Activated CD4-positive, alpha-beta T cell treated with anti-CD3 and anti-CD28 coated beads, Interleukin-2, amount 10 ng/mL, durations not matched to agents 24 days and 14 days (primary cell): Measurements from ENCODE around the gene ALG1. TPM values are rescaled to one million over a fixed set of nuclear protein-coding genes. Genes with fewer than 3 reads are reported as not detected.
"Not testable (repeated sequence)": the region's sequence is repeated elsewhere in the genome, so short reads cannot be mapped to it uniquely, and the experiment has no call there.

Experiments used
- DNase-seq: peaks from one replicate; pipeline ENCODE4 v3.0.0; 2022
- H3K27ac Mint-ChIP-seq: one replicate; pipeline ENCODE4 v1.8.0; 2022; ENCODE audit warnings: mild to moderate bottlenecking, mixed read lengths
- H3K27me3 Mint-ChIP-seq: one replicate; pipeline ENCODE4 v1.8.0; 2022; ENCODE audit warnings: mixed read lengths
- H3K36me3 Mint-ChIP-seq: one replicate; pipeline ENCODE4 v1.8.0; 2022; ENCODE audit warnings: low read depth, mild to moderate bottlenecking, mixed read lengths
- H3K4me1 Mint-ChIP-seq: one replicate; pipeline ENCODE4 v1.8.0; 2021; ENCODE audit warnings: mixed read lengths
- H3K4me3 Mint-ChIP-seq: one replicate; pipeline ENCODE4 v1.8.0; 2022; ENCODE audit warnings: mild to moderate bottlenecking, moderate library complexity, mixed read lengths
- H3K9me3 Mint-ChIP-seq: one replicate; pipeline ENCODE4 v1.8.0; 2021; ENCODE audit warnings: mixed read lengths
- intact Hi-C: fragments of 100-400 bp; cut with micrococcal nuclease; formaldehyde crosslinking; loops from one replicate; pipeline ENCODE4 v1.15.1; 2023
- total RNA-seq: library from RNA; stranded (reverse); gene quantifications from 2 replicates; pipeline ENCODE4 v1.2.3, GENCODE V29; 2022

Gene ALG1
- total RNA-seq, 1 donor from 2014 or later, result 36.1 TPM

DNA sequence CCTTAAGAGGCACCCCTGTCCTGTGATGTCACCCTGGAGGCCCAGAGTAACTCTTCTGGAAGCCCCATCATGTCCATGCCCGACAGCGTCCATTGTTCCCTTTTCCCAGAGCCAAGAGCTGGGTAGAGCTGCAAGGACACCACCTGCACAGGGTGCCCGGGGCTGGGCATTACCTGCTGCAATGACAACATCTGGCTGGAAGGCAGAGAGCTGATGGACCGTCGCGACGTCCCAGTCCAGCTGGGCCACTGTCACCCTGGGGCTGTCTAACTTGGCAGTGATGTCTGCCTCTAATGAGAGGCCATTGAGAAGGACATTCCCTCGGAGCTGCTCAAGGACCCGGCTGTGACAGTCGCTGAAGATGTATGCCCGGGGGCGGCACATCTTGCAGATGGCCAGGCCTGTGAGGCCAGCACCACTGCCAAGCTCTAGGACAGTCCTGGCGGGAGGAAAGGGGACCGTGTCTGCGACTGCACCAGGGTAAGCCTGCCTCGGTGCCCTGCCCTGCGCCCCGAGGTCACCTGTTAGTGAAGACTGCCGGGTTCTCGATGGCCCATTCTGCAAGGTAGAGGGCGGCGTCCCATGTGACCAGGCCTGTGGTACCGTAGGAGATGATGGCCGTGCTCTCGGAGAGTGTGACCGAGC is 18.4 kb downstream of the ALG1 start:
- not testable (repeated sequence) for H3K4me3 Mint-ChIP-seq, H3K9me3 Mint-ChIP-seq, H3K27me3 Mint-ChIP-seq, H3K27ac Mint-ChIP-seq, H3K4me1 Mint-ChIP-seq, DNase-seq
- H3K36me3 Mint-ChIP-seq, result peaks cover 22% of the 10 kb centered on the region
- intact Hi-C loops, result loop anchor here (10.0 kb wide), 1 partner anchor 475 kb away; the partner anchor contains the start of gene UBALD1

DNA sequence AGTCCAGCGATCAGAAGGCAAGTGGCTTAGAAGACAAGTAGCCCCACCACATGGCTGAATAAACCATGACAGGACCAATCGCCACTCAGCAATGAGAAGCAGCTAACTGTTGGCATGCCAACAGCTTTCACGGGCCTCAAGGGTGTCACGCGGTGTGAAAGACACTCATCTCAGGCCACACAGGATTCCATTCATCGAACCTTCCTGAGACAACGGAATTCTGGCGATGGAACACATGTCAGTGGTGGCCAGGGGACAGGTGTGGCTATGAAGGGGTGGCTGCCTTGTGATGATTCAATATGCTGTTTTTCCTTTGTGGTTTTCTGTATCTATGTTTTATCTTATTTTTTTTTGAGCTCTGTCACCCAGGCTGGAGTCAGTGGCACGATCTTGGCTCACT is 18.9 kb downstream of the ALG1 start:
- not testable (repeated sequence) for H3K4me3 Mint-ChIP-seq, H3K27ac Mint-ChIP-seq, H3K27me3 Mint-ChIP-seq, DNase-seq, H3K9me3 Mint-ChIP-seq
- Mint-ChIP-seq H3K4me1 (peaks cover 11% of the 10 kb centered on the region), H3K36me3 (peaks cover 17% of the 10 kb centered on the region)
- intact Hi-C loops, result loop anchor here (10.0 kb wide), 1 partner anchor 476 kb away; the partner anchor contains the start of gene UBALD1

DNA sequence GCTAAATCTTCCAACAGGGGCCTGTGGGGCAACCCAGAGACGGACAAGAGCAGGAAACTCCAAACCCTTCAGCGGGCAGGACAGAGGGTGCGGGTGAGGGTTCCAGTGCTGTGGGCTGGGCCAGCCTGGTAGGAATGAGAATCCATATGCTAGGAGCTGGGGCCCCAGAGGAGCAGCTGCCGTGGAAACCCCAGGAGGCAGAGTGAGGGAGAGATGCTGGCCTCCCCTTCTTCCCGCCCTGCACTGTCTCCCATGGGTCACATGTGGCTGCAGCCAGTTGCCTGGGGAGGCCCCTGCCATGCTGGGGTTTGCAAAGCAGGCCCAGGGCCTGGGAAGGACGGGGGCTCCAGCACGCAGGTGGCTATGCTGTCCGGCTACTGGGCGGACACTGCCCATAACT is 21.4 kb downstream of the ALG1 start:
- H3K27ac Mint-ChIP-seq, H3K4me3 Mint-ChIP-seq, H3K9me3 Mint-ChIP-seq, DNase-seq, H3K36me3 Mint-ChIP-seq, H3K27me3 Mint-ChIP-seq: not testable (repeated sequence)
- H3K4me1 Mint-ChIP-seq, result peaks cover 19% of the 10 kb centered on the region
- intact Hi-C loops, result loop anchor here (2.0 to 10.0 kb wide), 2 partner anchors 36 to 478 kb away; partner anchors contain the start of gene UBALD1

DNA sequence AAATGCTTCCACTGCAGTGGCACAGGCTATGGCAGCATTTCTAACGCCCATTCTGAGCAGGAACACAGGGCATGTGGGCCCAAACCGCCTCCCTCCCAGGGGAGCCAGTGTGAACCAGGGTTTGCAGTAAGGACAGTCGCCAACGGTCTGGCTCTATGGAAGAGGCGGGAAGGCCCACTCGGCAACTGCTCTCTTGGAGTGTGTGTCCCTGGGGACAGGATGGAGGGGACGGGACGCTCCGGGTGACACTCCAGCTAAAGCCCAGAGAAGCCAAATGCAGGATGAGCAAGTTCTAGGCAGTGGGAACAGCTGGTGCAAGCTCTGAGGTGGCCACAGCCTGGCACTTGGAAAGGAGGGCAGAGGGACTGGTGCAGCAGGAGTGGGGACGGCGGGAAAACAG is 22.1 kb downstream of the ALG1 start:
- not testable (repeated sequence) for H3K36me3 Mint-ChIP-seq, H3K9me3 Mint-ChIP-seq, H3K27me3 Mint-ChIP-seq, DNase-seq, H3K27ac Mint-ChIP-seq, H3K4me3 Mint-ChIP-seq
- intact Hi-C loops, result loop anchor here (2.0 to 10.0 kb wide), 2 partner anchors 37 to 479 kb away; partner anchors contain the start of gene UBALD1
- peaks cover 20% of the 10 kb centered on the region for H3K4me1 Mint-ChIP-seq

DNA sequence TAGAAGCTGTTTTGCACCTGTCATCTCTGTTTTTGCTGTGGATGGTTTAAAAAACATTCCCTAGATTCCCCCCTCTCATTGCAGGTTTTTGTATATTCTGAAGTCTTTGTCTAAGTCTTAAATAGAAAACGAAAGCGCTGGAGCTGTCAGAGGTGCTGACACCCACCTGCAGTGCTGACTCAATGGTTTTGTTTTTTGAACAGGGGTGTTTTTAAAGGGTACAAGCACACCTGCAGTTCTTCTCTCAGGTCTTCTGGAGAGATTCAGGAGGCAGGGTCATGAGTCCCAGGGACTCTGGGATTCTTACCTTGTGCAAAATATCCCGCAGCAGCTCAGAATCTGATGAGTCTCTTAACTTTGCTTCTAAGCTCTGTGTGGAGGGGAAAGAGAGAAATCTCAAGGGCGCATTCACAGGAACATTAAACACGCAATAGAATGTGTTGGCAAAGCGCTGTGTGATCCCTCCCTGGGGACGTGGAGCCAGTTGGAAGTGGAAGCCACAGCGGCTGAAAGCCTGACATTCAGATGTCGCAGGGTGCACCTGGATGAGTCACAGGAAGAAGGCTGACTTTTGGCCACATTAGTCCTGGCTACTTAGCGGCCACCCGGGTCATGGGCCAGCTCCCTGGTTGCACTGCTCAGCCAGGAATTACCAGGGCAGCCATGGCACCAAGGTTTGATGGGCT is 23.6 kb downstream of the ALG1 start:
- peaks cover 22% of the 10 kb centered on the region for H3K4me1 Mint-ChIP-seq
- H3K27ac Mint-ChIP-seq, result peak overlapping the region; percentile 25
- not testable (repeated sequence) for H3K9me3 Mint-ChIP-seq, H3K27me3 Mint-ChIP-seq, H3K4me3 Mint-ChIP-seq, H3K36me3 Mint-ChIP-seq, DNase-seq
- intact Hi-C loops, result loop anchor here (10.0 kb wide), 1 partner anchor 480 kb away; the partner anchor contains the start of gene UBALD1

DNA sequence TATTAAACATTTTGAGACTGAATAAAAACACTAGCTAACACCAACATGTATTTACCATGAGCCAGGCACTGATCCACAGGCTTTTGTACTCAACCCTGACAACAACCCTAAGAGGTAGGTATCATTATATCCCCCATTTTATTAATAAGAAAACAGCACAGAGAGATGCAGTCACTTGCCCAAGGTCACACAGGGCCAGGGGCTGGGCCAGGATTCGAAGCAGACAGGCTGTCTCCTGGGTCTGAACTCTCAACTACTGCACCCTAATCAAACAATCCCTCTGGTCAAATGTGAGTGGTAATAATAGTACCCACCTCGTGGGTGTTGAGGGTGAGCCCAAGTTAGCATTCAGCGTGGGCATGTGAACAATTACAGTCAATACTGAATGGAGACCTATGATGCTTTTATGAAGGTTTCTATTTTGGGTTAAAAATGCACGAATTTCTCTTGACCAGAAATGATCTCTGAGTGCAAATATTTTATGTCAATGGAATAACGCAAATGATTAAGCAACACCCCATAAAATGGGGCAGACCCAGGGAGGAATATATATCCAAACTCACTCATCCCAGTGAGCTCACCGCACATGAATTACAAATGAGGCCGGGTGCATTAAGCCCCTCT is 24.9 kb downstream of the ALG1 start:
- intact Hi-C loops, result loop anchor here (1.0 to 10.0 kb wide), 3 partner anchors 24 to 482 kb away; partner anchors contain the start of genes SEC14L5 and UBALD1
- Mint-ChIP-seq H3K27me3 (peaks cover 11% of the 10 kb centered on the region), H3K4me3 (peak overlapping the region; percentile 94), H3K27ac (peak overlapping the region; percentile 90), H3K4me1 (peaks cover 22% of the 10 kb centered on the region)
- DNase-seq, result peak; percentile 63
- not testable (repeated sequence) for H3K9me3 Mint-ChIP-seq, H3K36me3 Mint-ChIP-seq

DNA sequence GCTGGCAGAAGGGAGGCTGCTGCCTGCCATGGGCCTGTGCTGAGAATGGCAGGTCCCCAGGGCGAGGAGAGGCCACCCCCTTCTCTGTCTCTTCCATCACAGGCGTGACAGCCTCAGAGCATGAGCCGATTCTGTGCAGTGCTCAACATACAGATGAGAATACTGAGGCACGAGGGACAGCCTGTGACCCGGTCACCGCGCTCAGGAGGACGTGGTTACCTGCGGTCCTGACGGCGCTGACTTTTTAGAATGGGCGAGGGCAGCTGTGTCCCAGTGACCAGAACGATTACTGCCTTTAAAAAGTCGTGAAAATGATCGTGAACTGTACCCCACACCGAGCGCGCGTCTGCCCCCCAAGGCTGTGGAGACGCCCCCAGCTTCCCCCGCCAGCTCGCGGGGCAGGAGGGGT is 25.4 kb downstream of the ALG1 start:
- intact Hi-C loops, result loop anchor here (1.0 to 10.0 kb wide), 3 partner anchors 24 to 482 kb away; partner anchors contain the start of genes SEC14L5 and UBALD1
- peak overlapping the region; percentile 90 for H3K27ac Mint-ChIP-seq
- H3K36me3 Mint-ChIP-seq, H3K9me3 Mint-ChIP-seq: not testable (repeated sequence)
- peak overlapping the region; percentile 94 for H3K4me3 Mint-ChIP-seq
- DNase-seq, result peak; percentile 78
- peaks cover 21% of the 10 kb centered on the region for H3K4me1 Mint-ChIP-seq
- peaks cover 11% of the 10 kb centered on the region for H3K27me3 Mint-ChIP-seq

DNA sequence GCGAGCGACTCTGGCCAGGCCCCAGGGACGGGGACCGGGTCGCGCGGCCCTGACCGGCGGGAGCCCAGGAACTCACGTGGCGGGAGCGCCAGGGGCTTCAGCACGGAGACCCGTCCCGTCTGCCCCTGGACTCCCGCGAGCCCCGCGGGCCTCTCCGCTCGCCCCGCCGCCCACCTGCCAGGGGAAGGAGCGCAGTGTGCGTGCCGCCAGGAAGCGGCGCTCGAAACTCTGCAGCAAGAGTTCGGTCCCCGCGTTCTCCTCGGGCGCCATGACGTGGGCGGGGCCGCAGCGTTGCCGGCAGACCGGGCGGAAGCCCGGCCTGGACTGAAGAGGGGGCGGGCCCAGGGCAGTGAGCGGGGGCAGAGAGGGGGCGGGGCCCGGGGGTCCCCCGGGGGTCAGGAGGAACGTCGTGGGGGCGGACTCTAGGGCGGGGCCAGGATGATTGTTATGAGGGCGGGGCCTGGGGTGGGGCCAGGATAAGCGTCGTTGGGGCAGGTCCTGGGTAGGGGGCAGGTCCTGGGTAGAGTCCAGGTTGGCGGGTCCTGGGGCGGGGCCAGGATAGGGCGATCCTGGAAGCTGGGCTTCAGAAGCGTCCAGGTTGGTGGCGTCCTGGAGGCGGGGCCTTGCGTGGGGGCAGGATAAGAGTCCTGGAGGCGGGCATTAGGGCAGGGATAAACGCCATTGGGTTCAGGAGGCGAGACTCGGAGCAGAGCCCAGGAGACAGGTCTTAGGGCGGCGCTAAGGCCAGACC is 26.0 kb downstream of the ALG1 start, which contains the start of gene EEF2KMT:
Gene EEF2KMT, minus strand, starts transcription at position 326 of the 751 bp plus-strand sequence. Its CDS starts 56 bp downstream, at position 270.
- not testable (repeated sequence) for H3K9me3 Mint-ChIP-seq, H3K36me3 Mint-ChIP-seq
- Mint-ChIP-seq H3K27ac (peak within 1 kb of the TSS; percentile 92), H3K4me1 (peaks cover 17% of the 10 kb centered on the region), H3K4me3 (peak within 1 kb of the TSS; percentile 94), H3K27me3 (peaks cover 11% of the 10 kb centered on the region)
- peak; percentile 99 for DNase-seq
- intact Hi-C loops, result loop anchor here (1.0 to 10.0 kb wide), 4 partner anchors 25 to 483 kb away; partner anchors contain the start of genes GLYR1, SEC14L5, UBALD1 and UBN1

DNA sequence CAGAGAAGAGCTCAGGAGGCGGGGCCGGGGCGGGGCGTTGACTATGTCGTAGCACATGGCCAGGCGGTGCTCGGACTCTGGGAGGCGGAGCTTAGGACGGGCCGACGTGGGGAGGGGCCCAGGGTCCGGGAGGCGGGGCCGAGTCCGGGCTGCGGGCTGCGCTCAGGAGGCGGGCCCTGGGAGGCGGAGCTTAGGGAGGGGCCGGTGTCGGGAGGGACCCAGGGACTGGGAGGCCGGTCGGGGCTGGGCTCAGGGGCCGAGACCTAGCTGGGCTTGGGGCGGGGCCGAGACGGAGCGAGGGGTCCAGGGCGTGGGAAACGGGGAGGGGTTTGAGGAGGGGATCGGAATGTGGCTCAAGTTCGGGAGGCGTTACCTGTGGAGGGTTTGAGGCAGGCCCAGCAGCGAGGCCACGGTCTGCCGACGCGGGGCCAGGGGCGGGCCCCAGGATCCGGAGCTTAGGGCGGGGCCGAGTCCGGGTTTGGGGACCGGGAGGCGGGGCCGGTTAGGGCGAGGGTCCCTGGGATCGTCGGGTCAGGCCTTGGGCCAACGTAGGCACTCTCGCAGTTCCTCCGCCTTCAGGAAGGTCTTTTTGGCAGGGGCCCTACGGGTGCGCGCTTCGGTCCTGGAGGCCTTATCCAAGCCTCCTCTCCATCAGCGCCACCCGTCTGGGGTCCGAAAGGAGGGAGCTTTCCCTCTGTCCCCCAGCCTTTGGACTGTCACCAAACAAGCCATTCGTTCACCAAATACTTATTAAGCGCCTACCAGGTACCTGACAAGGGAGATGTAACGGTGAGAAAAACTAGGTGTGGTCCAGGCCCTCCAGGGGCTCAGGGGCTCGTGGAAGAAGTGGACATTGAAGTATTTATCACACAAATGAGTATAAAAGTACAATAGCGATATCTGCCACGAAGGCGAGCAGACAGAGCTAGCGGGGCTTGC is 26.8 kb downstream of the ALG1 start:
- not testable (repeated sequence) for H3K36me3 Mint-ChIP-seq, H3K9me3 Mint-ChIP-seq
- H3K4me3 Mint-ChIP-seq, result peak overlapping the region; percentile 94
- DNase-seq, result peak; percentile 94
- H3K27me3 Mint-ChIP-seq, result peaks cover 12% of the 10 kb centered on the region
- intact Hi-C loops, result loop anchor here (1.0 to 10.0 kb wide), 2 partner anchors 251 to 484 kb away; partner anchors contain the start of genes GLYR1, UBALD1 and UBN1
- peaks cover 17% of the 10 kb centered on the region for H3K4me1 Mint-ChIP-seq
- peak overlapping the region; percentile 92 for H3K27ac Mint-ChIP-seq

DNA sequence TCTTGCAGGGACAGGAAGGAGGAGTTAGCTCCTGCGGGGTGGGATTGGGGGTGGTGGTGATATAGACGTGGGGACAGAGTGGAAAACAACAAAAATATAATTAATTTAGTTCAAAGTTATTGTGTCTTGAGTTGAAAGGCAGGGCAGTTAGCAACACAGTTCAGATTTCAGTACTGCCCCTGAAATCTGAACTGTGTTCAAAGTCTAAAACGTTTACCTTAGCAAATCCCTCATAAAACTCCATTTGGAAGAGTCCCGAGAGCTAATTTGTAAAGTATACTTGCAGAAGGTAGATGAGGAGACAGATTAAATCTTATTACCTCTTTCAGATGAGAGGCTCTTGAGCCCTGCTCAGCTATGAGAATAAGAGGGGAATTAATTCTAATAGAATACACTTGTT is 27.5 kb downstream of the ALG1 start:
- H3K27ac Mint-ChIP-seq, DNase-seq, H3K36me3 Mint-ChIP-seq, H3K9me3 Mint-ChIP-seq: not testable (repeated sequence)
- Mint-ChIP-seq H3K4me3 (peak overlapping the region; percentile 94), H3K4me1 (peaks cover 17% of the 10 kb centered on the region), H3K27me3 (peaks cover 14% of the 10 kb centered on the region)
- intact Hi-C loops, result loop anchor here (10.0 kb wide), 1 partner anchor 484 kb away; the partner anchor contains the start of gene UBALD1

DNA sequence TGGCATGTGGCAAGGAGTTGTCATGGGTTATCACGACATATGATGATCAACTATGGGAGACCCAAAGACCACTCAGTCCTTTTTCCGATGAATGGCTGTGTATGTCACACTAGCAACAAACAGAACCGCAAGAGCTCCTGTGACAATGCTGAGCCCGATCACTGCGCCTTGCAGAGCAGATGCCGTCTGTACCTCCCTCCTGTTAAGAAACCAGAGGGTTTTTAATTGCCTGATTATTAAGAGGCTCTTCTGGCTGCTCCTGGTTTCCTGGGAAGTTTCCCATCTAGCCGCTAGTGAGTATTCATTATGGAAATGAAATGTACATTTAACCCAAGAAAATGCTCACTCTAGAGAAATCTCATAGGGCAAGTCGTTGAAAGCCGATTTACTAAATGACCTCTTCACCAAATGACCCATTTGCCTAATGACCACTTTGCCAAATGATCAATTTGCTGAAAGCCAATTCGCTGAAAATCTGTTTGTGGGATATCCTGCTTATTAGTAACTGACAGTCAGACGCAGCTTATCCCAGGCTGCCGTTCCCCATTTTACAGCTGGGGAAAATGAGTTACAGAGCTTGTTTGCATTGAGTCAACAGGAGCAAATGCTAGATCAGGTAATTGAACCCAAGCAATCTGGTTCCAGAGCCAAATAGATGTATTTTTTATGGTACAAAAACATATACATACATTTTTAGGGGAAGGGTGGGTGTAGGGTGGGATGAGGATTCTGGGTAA is 31.8 kb downstream of the ALG1 start:
- H3K9me3 Mint-ChIP-seq, intact Hi-C loops, H3K4me1 Mint-ChIP-seq, H3K4me3 Mint-ChIP-seq, H3K36me3 Mint-ChIP-seq, DNase-seq, H3K27ac Mint-ChIP-seq: not testable (repeated sequence)
- peaks cover 14% of the 10 kb centered on the region for H3K27me3 Mint-ChIP-seq

DNA sequence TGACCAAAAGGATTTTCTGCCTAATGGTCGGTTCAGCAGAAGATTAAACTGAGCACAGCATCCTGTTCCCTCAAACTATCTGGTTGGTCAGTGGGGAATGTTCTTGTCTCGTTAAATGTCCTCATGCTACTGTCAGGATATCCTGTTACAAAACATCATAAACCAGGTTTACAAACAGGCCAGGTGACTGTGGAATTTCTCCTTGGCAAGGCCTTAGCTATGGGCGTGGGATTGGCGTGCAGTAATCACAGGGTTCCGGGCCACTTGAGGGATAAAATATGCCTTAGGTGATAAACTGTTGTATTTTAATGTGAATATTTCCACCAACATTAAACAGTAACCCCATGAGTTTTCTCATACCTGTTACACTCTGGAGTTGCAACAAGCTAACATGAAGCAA is 33.4 kb downstream of the ALG1 start:
- H3K4me3 Mint-ChIP-seq, DNase-seq, H3K4me1 Mint-ChIP-seq, H3K9me3 Mint-ChIP-seq, H3K36me3 Mint-ChIP-seq, intact Hi-C loops, H3K27ac Mint-ChIP-seq: not testable (repeated sequence)
- peaks cover 11% of the 10 kb centered on the region for H3K27me3 Mint-ChIP-seq
